GM12878 (cell line): ENCODE data around the gene SLC38A1. TPM values are rescaled to one million over a fixed set of nuclear protein-coding genes. Genes with fewer than 3 reads are reported as not detected.

ENCODE experiments used
- ATAC-seq: fragments of 200-7000 bp; cut with Tn5 transposase; 3 replicates; pipeline ENCODE4 v1.9.1; 2020; ENCODE audit warnings: mild to moderate bottlenecking, moderate library complexity
- BruUV-seq: library from RNA; stranded (reverse); fragments of 400-500 nt; replicated peaks from 2 replicates; lab custom pipeline; 2021; lab: Mats Ljungman, UMichigan
- CTCF ChIA-PET: fragments of 300-600 bp; sonication (Branson Sonifier 250); formaldehyde crosslinking; extraction: SDS; loops from one replicate; lab custom pipeline; 2021; ENCODE audit warnings: inconsistent platforms; lab: Yijun Ruan, JAX
- POLR2A ChIA-PET: fragments of 350-600 bp; formaldehyde crosslinking; extraction: SDS; loops from one replicate; lab custom pipeline; 2021; ENCODE audit warnings: inconsistent platforms; lab: Charles Lee
- RAD21 ChIA-PET: fragments of 300-600 bp; sonication (Branson Sonifier 250); formaldehyde crosslinking; loops from one replicate; lab custom pipeline; 2023; ENCODE audit warnings: antibody characterized with exemption; ENCODE audit not compliant: unreplicated experiment; lab: Charles Lee
- SMC1A ChIA-PET: fragments of 300-600 bp; sonication (Branson Sonifier 250); formaldehyde crosslinking; loops from one replicate; lab custom pipeline; 2023; ENCODE audit not compliant: unreplicated experiment, uncharacterized antibody; lab: Charles Lee
- DNase-seq: peaks from one replicate; pipeline ENCODE4 v3.0.0-alpha.2; 2011; ENCODE audit warnings: low read depth, low spot score
- FAIRE-seq: peaks from 3 replicates; lab custom pipeline; 2011; peaks lifted over from hg19 to GRCh38; lab: Jason Lieb, UNC
- H2AFZ ChIP-seq: 2 replicates; pipeline ENCODE4 v1.6.0; 2011; ENCODE audit warnings: low read depth, low read length, control low read depth; ENCODE audit not compliant: control insufficient read depth
- H3K27ac ChIP-seq: 2 replicates; pipeline ENCODE4 v1.5.1; 2011; ENCODE audit warnings: control low read depth; ENCODE audit not compliant: control insufficient read depth, insufficient read depth
- H3K27me3 ChIP-seq, 2 experiments: replicated peaks in 1 of 2; 2 replicates each; pipeline versions ENCODE4 v1.6.0 to v1.6.1; 2011; ENCODE audit warnings: low read length in 1 of 2; ENCODE audit not compliant: control insufficient read depth in 2 of 2, insufficient read depth in 2 of 2
- H3K36me3 ChIP-seq, 2 experiments: 2 replicates each; pipeline ENCODE4 v1.5.1; 2011; ENCODE audit warnings: low read length in 1 of 2; ENCODE audit not compliant: control insufficient read depth in 2 of 2, insufficient read depth in 2 of 2
- H3K4me1 ChIP-seq: 2 replicates; pipeline ENCODE4 v1.6.1; 2011; ENCODE audit warnings: mild to moderate bottlenecking, low read length, moderate library complexity, mixed read lengths; ENCODE audit not compliant: control insufficient read depth, insufficient read depth
- H3K4me2 ChIP-seq: 2 replicates; pipeline ENCODE4 v1.6.0; 2011; ENCODE audit warnings: control low read depth; ENCODE audit not compliant: control insufficient read depth, insufficient read depth
- H3K4me3 ChIP-seq: fragments of 200-600 bp; sonication (generic); 2 replicates; pipeline ENCODE4 v1.5.1; 2016
- H3K79me2 ChIP-seq: 2 replicates; pipeline ENCODE4 v1.6.0; 2011; ENCODE audit warnings: low read length; ENCODE audit not compliant: control insufficient read depth, insufficient read depth
- H3K9ac ChIP-seq: 2 replicates; pipeline ENCODE4 v1.8.0; 2011; ENCODE audit warnings: low read length, control low read depth, mixed read lengths; ENCODE audit not compliant: control insufficient read depth, insufficient read depth
- H3K9me3 ChIP-seq: replicated peaks from 3 replicates; pipeline ENCODE4 v1.5.1; 2011; ENCODE audit warnings: mild to moderate bottlenecking, low read length; ENCODE audit not compliant: control insufficient read depth, insufficient read depth
- H4K20me1 ChIP-seq: 2 replicates; pipeline ENCODE4 v1.6.0; 2011; ENCODE audit not compliant: control insufficient read depth, insufficient read depth
- BCL3 ChIP-seq: IDR thresholded peaks from 2 replicates; pipeline ENCODE4 v1.6.1; 2011; ENCODE audit warnings: borderline replicate concordance, low read depth, mild to moderate bottlenecking, moderate library complexity, low read length; ENCODE audit not compliant: insufficient read depth, poor library complexity, severe bottlenecking
- CEBPZ ChIP-seq: fragments of 150-350 bp; IDR thresholded peaks from 2 replicates; pipeline ENCODE4 v1.6.1; 2016; ENCODE audit warnings: low read depth, low read length
- EGR1 ChIP-seq, 2 experiments: IDR thresholded peaks; 1 replicate in 1 of 2; 2 replicates in 1 of 2; pipeline ENCODE4 v1.6.1; 2011 to 2012; ENCODE audit warnings: low read depth in 2 of 2, low read length in 2 of 2, borderline replicate concordance in 1 of 2, mild to moderate bottlenecking in 1 of 2, moderate library complexity in 1 of 2
- HDGF ChIP-seq: fragments of 450-650 bp; IDR thresholded peaks from 2 replicates; pipeline ENCODE4 v1.6.1; 2016; ENCODE audit warnings: antibody characterized with exemption
- MLLT1 ChIP-seq: fragments of 450-650 bp; IDR thresholded peaks from 2 replicates; pipeline ENCODE4 v1.6.1; 2016; ENCODE audit warnings: mild to moderate bottlenecking
- MXI1 ChIP-seq: fragments of 150-350 bp; IDR thresholded peaks from 2 replicates; pipeline ENCODE4 v1.6.1; 2011; ENCODE audit warnings: low read depth, mild to moderate bottlenecking, inconsistent platforms, low read length, improper control_type of control experiment
- NRF1 ChIP-seq: conservative IDR thresholded peaks from 2 replicates; pipeline ENCODE4 v1.6.1; 2011; ENCODE audit warnings: mild to moderate bottlenecking, low read depth, low read length, improper control_type of control experiment
- PAX5 ChIP-seq: IDR thresholded peaks from 2 replicates; pipeline ENCODE4 v1.6.1; 2011; ENCODE audit warnings: low read depth, low read length, borderline replicate concordance
- PML ChIP-seq: IDR thresholded peaks from 2 replicates; pipeline ENCODE4 v1.6.1; 2012; ENCODE audit warnings: low read length, inconsistent platforms
- POU2F2 ChIP-seq: IDR thresholded peaks from 3 replicates; pipeline ENCODE4 v1.6.1; 2011; ENCODE audit warnings: low read depth, mild to moderate bottlenecking, low read length, borderline replicate concordance
- RUNX3 ChIP-seq: IDR thresholded peaks from 2 replicates; pipeline ENCODE4 v1.6.1; 2012; ENCODE audit warnings: low read length, inconsistent platforms
- SMAD5 ChIP-seq: IDR thresholded peaks from 2 replicates; pipeline ENCODE4 v1.6.1; 2016; ENCODE audit warnings: antibody characterized with exemption, low read depth
- SMC3 ChIP-seq: IDR thresholded peaks from 2 replicates; pipeline ENCODE4 v1.6.1; 2011; ENCODE audit warnings: low read length, improper control_type of control experiment, borderline replicate concordance
- TAF1 ChIP-seq: IDR thresholded peaks from 2 replicates; pipeline ENCODE4 v1.6.1; 2011; ENCODE audit warnings: mild to moderate bottlenecking, low read depth, low read length, borderline replicate concordance
- WRNIP1 ChIP-seq: IDR thresholded peaks from 2 replicates; pipeline ENCODE4 v1.6.1; 2011; ENCODE audit warnings: low read depth, low read length, improper control_type of control experiment, borderline replicate concordance
- WGBS: methylation state at CpG from one replicate; pipeline ENCODE4 v1.1.6; 2016; ENCODE audit warnings: low lambda C conversion rate; ENCODE audit not compliant: insufficient replicate concordance, insufficient coverage; ENCODE audit errors: missing lambda C conversion rate; 5-methylcytosine and 5-hydroxymethylcytosine counted together
- in situ Hi-C: fragments of 300-500 bp; cut with MboI; formaldehyde crosslinking; loops from 9 replicates; pipeline ENCODE4 v1.14.3; 2018; ENCODE audit warnings: mixed read lengths
- intact Hi-C: fragments of 100-400 bp; cut with micrococcal nuclease; formaldehyde crosslinking; loops from one replicate; pipeline ENCODE4 v1.14.2; 2022; ENCODE audit not compliant: unreplicated experiment
- polyA plus RNA-seq, 11 experiments: library from polyadenylated mRNA; depleted of rRNA in 4 of 11; unstranded in 6 of 11; stranded (reverse) in 5 of 11; fragments of >200 nt; fragmentation: Nextera tagmentation in 4 of 11; fragmentation: Illumina TruSeq in 1 of 11; extraction: Ambion mirVana in 4 of 11; extraction: Trizol in 1 of 11; gene quantifications; 1 replicate in 1 of 11; 2 replicates in 10 of 11; pipeline versions ENCODE4 v1.2.1 to v1.2.3, GENCODE V29; 2011 to 2016; ENCODE audit warnings: inconsistent platforms in 2 of 11, missing spikeins in 2 of 11, low read depth in 1 of 11
- total RNA-seq, 4 experiments: library from RNA; depleted of rRNA in 3 of 4; stranded (reverse); fragments of >200 nt in 3 of 4; fragmentation: Illumina TruSeq in 1 of 4; extraction: Trizol in 1 of 4; gene quantifications; 2 replicates each; pipeline versions ENCODE4 v1.2.1 to v1.2.3, GENCODE V29; 2013 to 2021

Gene SLC38A1
- total and polyA plus RNA-seq, 10 of the 15 experiments (the other 5 are each of a cell fraction or from before 2014, with no cell fraction given): 38.1 to 191 (median 144) TPM

- H3K27me3 ChIP-seq: no peaks in the 10 kb centered on the region
- peaks cover 2% of the 10 kb centered on the region; the same call in 1 of the 2 replicates for H4K20me1 ChIP-seq
- ChIA-PET RAD21 (interaction anchor here (0.8 to 2.4 kb wide), 7 partner anchors 9 to 87 kb away, joined by 3 to 20 read pairs (median 5); no protein-coding TSS in a partner anchor), SMC1A (interaction anchor here (0.6 to 7.0 kb wide), 12 partner anchors 20 to 529 kb away, joined by 3 to 95 read pairs (median 6); no protein-coding TSS in a partner anchor), CTCF (interaction anchor here (0.9 to 6.2 kb wide), 5 partner anchors 48 to 141 kb away, joined by 3 to 45 read pairs (median 10); no protein-coding TSS in a partner anchor), POLR2A (interaction anchor here (1.0 to 4.5 kb wide), 6 partner anchors 32 to 280 kb away, joined by 3 to 27 read pairs (median 5); no protein-coding TSS in a partner anchor)
- H3K36me3 ChIP-seq: peaks cover 1 to 4% of the 10 kb centered on the region in 2 experiments; a peak in 1 of 4 replicates
- H3K4me2 ChIP-seq: peak overlapping the region; percentile 96
- H3K27ac ChIP-seq: peak overlapping the region; percentile 95
- H3K79me2 ChIP-seq: peaks cover 97% of the 10 kb centered on the region
- H3K9me3 ChIP-seq: no peaks in the 10 kb centered on the region
- DNase-seq (no peak), FAIRE-seq (no peak), ATAC-seq (0 out of 3 replicates have a peak, but pooled peaks have one; percentile 3)
- intact Hi-C loops (loop anchor here (2.0 to 10.0 kb wide), 6 partner anchors 49 to 1439 kb away; partner anchors contain the start of genes ARID2 and RPAP3), in situ Hi-C loops (loop anchor here (5.0 kb wide), 1 partner anchor 102 kb away; no protein-coding TSS in a partner anchor)
- WGBS: 0% methylated on average over 3 of the region's 3 CpGs
- BruUV-seq: no TSS peak
- peak overlapping the region; percentile 82 for H3K4me3 ChIP-seq
- H3K4me1 ChIP-seq: peaks cover 12% of the 10 kb centered on the region; the same call in 1 of the 2 replicates
- peak overlapping the region; percentile 97; the same call in 1 of the 2 replicates for H3K9ac ChIP-seq
- no peak for TF ChIP-seq CEBPZ
- TF ChIP-seq BCL3: no peak
- 0 out of 2 replicates have a peak, but pooled peaks have one; percentile 30 for TF ChIP-seq WRNIP1
- TF ChIP-seq SMAD5: peak; percentile 55; the same call in 1 of the 2 replicates
- 0 out of 2 replicates have a peak, but pooled peaks have one; percentile 16 for TF ChIP-seq PML
- peak; percentile 41; the same call in 1 of the 2 replicates for TF ChIP-seq PAX5
- TF ChIP-seq EGR1 (IDR thresholded peaks at IDR 0.05; ENCODE audit: borderline replicate concordance in 1 of 2, low read depth in 2 of 2, low read length in 2 of 2): peak in 1 of 2 experiments; percentile 65; a peak in 1 of 3 replicates
- no peak for TF ChIP-seq NRF1
- TF ChIP-seq SMC3: no peak; the same call in 1 of the 2 replicates
- TF ChIP-seq MLLT1: peak; percentile 71; the same call in 1 of the 2 replicates
- peak; percentile 43; the same call in 1 of the 2 replicates for TF ChIP-seq MXI1
- peak; percentile 58; the same call in 2 of the 3 replicates for TF ChIP-seq POU2F2
- TF ChIP-seq HDGF: no peak
- peak; percentile 44; the same call in 1 of the 2 replicates for TF ChIP-seq TAF1
- TF ChIP-seq RUNX3: peak; percentile 36; the same call in 1 of the 2 replicates
- no peak overlapping the region for H2AFZ ChIP-seq
Measured at GRCh38 chr12:46265734-46266133, 3.1 kb downstream of the SLC38A1 start.
